ENCODE measurements around the gene VENTX. TPM values are rescaled to one million over a fixed set of nuclear protein-coding genes. Genes with fewer than 3 reads are reported as not detected.

The VENTX gene
- polyA plus RNA-seq, 3 donors from 2014 or later, result 0.24 TPM; not detected in 2

DNA sequence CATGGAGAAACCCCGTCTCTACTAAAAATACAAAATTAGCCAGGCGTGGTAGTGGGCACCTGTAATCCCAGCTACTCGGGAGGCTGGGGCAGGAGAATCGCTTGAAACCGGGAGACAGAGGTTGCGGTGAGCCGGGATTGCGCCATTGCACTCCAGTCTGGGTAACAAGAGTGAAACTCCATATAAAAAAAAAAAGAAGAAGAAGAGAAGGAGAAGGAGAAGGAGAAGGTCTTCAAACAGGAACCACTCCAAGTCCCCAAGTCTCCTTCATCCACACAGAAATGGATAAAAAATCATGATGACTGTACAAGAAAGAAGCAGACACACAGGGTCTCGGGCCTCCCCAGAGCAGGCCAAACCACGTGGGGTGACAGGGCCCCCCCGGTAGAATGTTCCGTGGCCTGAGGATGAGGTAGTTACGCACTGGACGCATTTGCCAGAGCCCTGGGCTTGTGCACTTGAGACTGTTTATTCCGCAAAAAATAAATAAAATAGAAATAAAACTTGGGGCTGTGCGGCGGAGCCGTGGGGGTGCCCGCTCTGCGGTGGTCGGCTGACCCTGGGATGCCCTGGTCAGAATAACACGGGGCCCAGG lies 15.8 kb downstream of the VENTX start:
- Mint-ChIP-seq H3K27ac (no peak overlapping the region), H3K9me3 (no peaks in the 10 kb centered on the region), H3K36me3 (no peaks in the 10 kb centered on the region), H3K4me1 (peaks cover 15 to 17% of the 10 kb centered on the region in 2 donors), H3K4me3 (no peak overlapping the region), H3K27me3 (ENCODE audit: low read depth in 3 of 3) (peaks cover 2 to 7% (median 3%) of the 10 kb centered on the region in 3 donors)
- no peak for DNase-seq

DNA sequence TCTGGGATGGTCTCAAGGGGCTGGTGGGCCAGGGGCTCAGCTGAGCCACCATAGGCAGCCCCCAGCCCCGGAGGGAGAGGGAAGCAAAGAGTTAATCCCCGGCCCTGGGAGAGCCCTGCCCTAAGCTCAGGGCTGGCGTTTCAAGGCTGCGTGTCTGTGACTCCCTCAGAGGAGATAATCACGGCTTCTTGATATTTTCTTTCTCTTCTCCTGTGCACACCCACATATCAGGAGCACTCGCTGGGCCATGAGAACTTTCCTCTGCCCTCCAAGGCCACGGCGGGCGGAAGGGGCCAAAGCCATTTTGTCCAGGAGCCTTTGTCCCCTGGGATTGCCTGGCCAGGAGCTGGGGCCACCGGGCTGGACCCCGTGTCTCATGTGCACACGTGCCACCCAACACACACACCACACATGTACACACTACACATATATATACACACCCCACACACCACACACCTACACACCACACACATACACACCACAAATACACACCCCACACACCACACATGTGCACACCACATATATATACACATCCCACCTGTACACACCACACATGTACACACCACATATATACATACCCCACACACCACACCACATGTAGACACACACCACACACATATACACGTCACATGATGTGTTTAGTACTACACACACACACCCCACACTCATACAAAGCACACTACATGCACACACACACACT lies 16.9 kb downstream of the VENTX start:
- H3K4me3 Mint-ChIP-seq, result no peak overlapping the region
- peak overlapping the region in 1 of 6 donors; percentile 33 for H3K27ac Mint-ChIP-seq
- DNase-seq, result no peak
- H3K9me3 Mint-ChIP-seq, result no peaks in the 10 kb centered on the region
- H3K4me1 Mint-ChIP-seq, result peaks cover 23 to 24% of the 10 kb centered on the region in 2 donors
- H3K27me3 Mint-ChIP-seq (ENCODE audit: low read depth in 3 of 3), result peaks cover 5 to 11% (median 5%) of the 10 kb centered on the region in 3 donors
- H3K36me3 Mint-ChIP-seq, result no peaks in the 10 kb centered on the region

DNA sequence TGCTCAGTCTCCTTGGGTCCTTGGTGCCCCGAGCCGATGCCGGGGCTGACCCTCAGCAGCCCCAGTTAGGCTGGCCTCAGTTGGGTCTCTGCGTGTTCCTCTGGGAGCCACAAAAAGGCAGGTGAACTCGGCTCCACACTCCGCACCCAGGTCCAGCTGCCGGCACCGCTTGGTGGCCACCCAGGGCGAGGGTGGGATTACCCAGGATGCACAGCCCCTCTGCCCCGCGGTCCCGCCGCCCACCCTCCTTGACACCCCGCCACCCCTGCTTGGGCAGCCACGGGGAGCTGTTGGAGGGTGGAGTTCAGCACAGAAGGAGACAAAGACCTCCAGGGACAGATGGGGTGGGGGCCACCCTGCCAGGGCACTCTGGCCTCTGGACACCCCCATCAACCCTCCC lies 17.7 kb downstream of the VENTX start:
- no peaks in the 10 kb centered on the region for H3K36me3 Mint-ChIP-seq
- no peaks in the 10 kb centered on the region for H3K9me3 Mint-ChIP-seq
- H3K4me1 Mint-ChIP-seq, result peaks cover 31 to 32% of the 10 kb centered on the region in 2 donors
- DNase-seq, result no peak
- H3K4me3 Mint-ChIP-seq, result no peak overlapping the region
- H3K27ac Mint-ChIP-seq, result no peak overlapping the region
- peaks cover 5 to 13% (median 5%) of the 10 kb centered on the region in 3 donors for H3K27me3 Mint-ChIP-seq (ENCODE audit: low read depth in 3 of 3)

DNA sequence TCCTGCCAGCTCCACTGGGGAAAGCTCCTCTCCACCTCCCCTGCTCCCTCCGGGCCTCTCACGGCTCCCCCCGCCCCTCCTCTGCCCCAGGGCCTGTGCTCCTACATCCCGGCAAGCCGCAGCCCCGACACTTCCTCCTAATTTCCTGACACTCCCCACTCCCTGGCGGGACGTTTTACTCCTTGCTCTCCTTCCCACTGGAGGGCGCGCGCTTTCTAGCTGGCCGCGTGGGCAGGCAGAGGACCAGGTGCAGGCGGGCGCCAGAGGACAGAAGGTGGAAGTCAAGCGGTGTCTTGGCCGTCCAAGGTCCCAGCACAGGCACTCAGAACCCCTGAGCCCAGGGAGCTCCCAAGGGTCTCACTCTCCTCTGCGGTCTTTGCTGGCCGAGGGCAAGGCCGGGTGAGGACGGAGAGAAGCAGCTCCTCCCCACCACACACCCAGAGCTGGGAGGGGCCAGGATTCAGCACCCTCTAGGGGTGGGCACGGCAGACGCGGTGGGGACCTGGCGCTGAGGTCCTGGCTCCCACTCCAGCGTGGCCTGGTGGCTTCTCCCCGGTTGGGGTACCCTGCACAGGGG lies 19.9 kb downstream of the VENTX start:
- H3K27ac Mint-ChIP-seq, result peak overlapping the region in 5 of 6 donors; percentile 36 to 77 (median 46)
- H3K36me3 Mint-ChIP-seq, result no peaks in the 10 kb centered on the region
- peak; percentile 24 to 43 (median 33) for DNase-seq
- H3K4me3 Mint-ChIP-seq, result peak overlapping the region in 4 of 5 donors; percentile 38 to 63 (median 56)
- H3K9me3 Mint-ChIP-seq, result no peaks in the 10 kb centered on the region
- H3K4me1 Mint-ChIP-seq, result peaks cover 46 to 47% of the 10 kb centered on the region in 2 donors
- H3K27me3 Mint-ChIP-seq (ENCODE audit: low read depth in 3 of 3), result peaks cover 3 to 17% (median 8%) of the 10 kb centered on the region in 3 donors

DNA sequence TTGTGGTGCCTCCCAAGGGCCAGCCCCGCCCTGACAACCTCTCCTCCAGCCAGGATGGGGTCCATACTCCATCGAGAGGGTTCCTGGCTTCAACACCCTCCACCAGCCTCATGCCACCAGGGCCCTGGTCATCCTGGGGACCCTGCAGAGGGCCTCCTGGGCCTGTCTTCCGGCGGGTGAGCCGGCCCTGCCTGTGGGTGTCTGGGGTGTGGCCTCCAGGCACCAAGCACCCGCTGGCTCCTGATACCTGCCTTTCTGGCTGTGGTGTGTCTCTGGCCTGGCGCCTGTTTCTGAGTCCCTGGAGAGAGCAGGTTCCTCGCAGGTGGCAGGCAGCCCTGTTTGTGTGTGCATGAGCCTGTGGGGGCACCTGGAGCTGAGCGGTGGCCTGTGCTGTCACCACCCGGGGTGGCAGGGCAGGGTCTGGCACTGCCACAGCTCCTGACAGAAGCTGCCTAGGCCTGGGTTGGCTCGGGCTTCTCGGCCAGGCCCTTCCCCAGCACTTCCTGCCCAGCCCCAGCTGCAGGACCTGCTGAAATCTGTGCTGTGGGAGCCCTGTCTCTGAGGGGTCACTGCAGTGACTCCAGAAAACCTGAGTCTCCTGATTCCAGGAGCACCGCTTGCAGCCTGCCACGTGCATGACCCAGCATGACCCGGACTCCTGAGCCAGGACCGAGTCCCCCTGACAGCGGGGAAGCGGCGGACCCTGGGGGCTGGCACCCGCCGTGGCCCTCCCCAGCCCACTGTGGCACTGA lies 20.6 kb downstream of the VENTX start:
- Mint-ChIP-seq H3K4me1 (peaks cover 52 to 54% of the 10 kb centered on the region in 2 donors), H3K27me3 (ENCODE audit: low read depth in 3 of 3) (peaks cover 3 to 17% (median 8%) of the 10 kb centered on the region in 3 donors), H3K9me3 (no peaks in the 10 kb centered on the region), H3K36me3 (no peaks in the 10 kb centered on the region), H3K27ac (peak overlapping the region; percentile 37 to 72 (median 60)), H3K4me3 (peak overlapping the region in 4 of 5 donors; percentile 27 to 63 (median 48))
- DNase-seq, result peak in 2 of 3 donors; percentile 30 to 34

DNA sequence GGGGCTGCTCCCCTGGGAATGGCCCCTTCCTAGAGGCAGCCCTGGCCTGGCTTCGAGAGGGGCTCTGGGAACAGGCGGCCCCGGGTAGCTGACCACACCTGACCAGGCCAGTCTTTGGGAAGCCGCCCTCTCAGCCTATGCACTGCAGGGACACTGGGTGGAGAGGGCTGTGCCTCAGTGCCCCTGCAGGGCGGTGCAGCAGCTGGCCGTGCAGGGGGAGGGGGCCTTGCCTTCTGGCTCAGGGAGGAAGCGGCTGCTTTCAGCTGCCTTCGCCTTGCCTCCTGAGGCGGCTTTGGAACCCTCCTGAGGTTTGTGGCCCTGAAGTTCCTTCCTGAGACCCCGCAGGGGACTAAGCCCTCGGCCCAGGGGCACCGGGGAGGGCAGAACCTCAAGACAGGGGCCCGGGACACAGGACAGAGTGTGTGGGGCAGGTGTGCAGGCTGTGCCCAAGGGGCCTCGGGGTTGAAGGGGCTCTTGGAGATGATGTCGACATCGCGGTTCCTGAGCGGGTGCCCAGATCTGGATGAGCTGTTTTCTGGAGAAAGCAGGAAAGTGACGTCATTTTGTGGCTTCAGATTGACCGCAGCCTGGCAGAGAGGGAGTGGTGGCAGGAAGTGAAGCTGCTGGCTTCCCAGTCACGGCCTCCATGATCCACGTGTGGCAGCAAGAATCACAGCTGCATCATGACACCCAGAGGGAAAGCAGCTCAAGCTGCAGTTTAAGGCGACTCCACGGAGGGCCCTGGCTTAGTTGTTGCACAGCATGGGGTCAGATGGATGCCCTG lies 21.4 kb downstream of the VENTX start:
- Mint-ChIP-seq H3K4me1 (peaks cover 58 to 61% of the 10 kb centered on the region in 2 donors), H3K4me3 (peak overlapping the region; percentile 44 to 64 (median 55)), H3K36me3 (no peaks in the 10 kb centered on the region), H3K27me3 (ENCODE audit: low read depth in 3 of 3) (peaks cover 3 to 17% (median 8%) of the 10 kb centered on the region in 3 donors), H3K9me3 (no peaks in the 10 kb centered on the region), H3K27ac (peak overlapping the region; percentile 71 to 89 (median 86))
- peak; percentile 59 to 65 (median 61) for DNase-seq

DNA sequence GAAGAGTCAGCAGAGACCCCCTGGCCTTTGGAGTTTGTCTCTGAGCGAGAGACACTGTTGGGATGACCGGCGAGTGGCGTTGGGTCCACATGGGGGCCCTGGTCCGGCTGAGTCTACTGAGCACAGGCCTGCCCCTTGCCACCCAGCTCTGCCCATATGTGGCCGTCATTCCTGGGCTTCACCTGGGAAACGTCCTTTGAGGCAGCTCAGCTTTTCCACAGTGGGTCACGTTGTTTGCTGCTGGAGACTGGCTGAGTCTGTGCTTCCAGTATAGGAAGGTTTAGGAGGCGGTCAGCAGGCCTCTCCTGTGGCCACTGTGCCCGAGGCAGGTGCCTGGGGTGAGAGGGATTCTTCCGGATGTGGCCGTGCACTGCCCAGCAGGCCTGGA lies 21.9 kb downstream of the VENTX start:
- Mint-ChIP-seq H3K27ac (peak overlapping the region; percentile 71 to 89 (median 86)), H3K9me3 (no peaks in the 10 kb centered on the region), H3K4me1 (peaks cover 64 to 66% of the 10 kb centered on the region in 2 donors), H3K27me3 (ENCODE audit: low read depth in 3 of 3) (peaks cover 5 to 18% (median 6%) of the 10 kb centered on the region in 3 donors), H3K4me3 (peak overlapping the region; percentile 44 to 64 (median 55)), H3K36me3 (no peaks in the 10 kb centered on the region)
- DNase-seq, result no peak

DNA sequence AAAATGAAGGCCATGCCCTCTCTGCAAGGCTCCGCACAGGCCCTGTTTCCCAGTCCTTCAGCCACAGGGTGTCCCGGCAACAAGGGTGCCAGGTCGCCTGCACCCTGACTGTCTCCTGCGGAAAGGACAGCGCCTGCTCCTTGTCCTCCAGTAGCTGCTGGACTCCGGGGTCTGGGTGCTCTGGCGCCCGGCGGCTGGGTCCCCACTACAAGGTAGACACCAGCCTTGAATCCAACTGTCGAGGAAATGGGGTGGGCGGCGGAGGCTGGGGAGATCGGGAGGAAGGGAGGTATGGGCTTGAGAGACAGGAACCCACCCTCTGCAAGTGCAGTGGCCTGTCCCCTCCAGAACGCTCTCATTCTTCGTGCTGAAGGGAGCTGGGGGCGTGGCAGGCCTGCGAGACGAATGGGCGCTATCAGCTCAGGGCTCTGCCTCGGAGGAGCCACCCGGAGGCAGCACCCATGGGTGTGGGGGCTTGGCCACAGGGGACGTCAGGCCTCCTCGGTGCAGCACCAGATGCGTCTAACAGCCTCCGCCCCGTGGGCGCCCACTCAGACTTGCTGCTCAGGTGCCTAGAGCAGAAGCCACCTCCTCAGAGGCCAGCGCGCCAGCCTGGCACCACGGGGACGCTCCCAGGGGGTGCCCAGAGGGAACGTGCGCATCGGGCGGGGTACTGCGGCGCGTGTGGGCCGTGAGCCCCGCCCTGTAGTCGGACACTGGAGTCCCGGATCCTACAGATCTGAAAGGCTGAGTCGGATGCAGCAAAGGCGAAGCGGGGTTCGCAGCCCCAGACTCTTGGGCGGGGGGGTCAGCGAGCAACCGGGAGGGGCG lies 23.5 kb downstream of the VENTX start:
- H3K27me3 Mint-ChIP-seq (ENCODE audit: low read depth in 3 of 3), result peaks cover 5 to 17% (median 6%) of the 10 kb centered on the region in 3 donors
- H3K4me1 Mint-ChIP-seq, result peaks cover 74 to 79% of the 10 kb centered on the region in 2 donors
- H3K4me3 Mint-ChIP-seq, result peak overlapping the region; percentile 62 to 81 (median 65)
- peak; percentile 74 to 75 (median 75) for DNase-seq
- H3K27ac Mint-ChIP-seq, result peak overlapping the region in 5 of 6 donors; percentile 23 to 88 (median 74)
- peaks cover 0 to 6% (median 6%) of the 10 kb centered on the region in 3 donors for H3K36me3 Mint-ChIP-seq
- no peaks in the 10 kb centered on the region for H3K9me3 Mint-ChIP-seq

DNA sequence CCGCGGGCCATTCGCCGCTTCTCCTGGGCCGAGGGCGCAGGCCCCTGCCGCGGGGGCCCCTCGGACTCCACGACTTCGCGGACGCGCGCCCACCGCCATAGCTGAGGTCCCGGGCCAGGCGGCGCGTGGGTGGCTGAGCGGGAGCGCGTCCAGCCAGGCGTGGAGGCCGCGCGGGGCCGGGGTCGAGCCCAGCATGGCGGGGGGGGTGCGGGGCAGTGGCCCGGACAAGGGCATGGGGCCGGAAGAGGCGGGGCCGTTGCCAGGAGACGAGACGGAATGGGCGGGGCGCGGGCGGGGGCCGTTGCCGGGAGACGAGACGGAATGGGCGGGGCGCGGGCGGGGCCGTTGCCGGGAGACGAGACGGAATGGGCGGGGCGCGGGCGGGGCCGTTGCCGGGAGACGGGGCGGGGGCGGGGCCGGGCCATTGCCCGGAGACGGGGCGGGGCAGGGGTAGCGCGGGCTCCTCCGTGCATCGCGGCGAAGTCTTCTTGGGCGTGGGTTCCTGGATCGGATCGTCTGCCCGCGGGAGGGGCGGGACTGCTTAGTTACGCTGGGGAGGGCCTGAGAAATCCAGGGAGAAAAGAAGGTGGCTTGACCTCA lies 24.2 kb downstream of the VENTX start:
- Mint-ChIP-seq H3K36me3 (peaks cover 0 to 6% (median 6%) of the 10 kb centered on the region in 3 donors), H3K27me3 (ENCODE audit: low read depth in 3 of 3) (peaks cover 5 to 17% (median 6%) of the 10 kb centered on the region in 3 donors), H3K27ac (peak overlapping the region in 5 of 6 donors; percentile 23 to 88 (median 82)), H3K9me3 (no peaks in the 10 kb centered on the region), H3K4me3 (peak overlapping the region; percentile 72 to 81 (median 76)), H3K4me1 (peaks cover 75 to 79% of the 10 kb centered on the region in 2 donors)
- DNase-seq, result peak; percentile 70 to 74 (median 71)

DNA sequence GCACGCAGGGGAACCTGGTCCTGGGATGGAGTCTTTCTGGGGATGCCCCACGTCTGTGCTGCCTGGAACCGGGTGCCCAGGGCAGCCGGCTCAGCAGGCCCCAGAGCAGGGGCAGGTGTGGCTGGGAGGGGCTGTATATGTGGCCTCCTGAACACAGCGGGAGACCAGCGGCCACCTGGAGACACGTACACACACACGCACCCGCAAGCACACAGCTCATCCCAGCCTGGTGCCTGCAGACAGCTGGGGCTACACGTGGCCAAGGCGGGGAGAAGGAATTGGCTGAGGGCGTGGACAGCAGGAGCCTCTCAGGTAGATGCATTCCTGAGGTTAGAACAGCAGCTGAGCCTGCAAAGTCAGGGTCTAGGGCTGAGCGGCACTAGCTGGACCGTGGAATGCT lies 25.0 kb downstream of the VENTX start:
- peaks cover 5 to 17% (median 6%) of the 10 kb centered on the region in 3 donors for H3K27me3 Mint-ChIP-seq (ENCODE audit: low read depth in 3 of 3)
- peak overlapping the region in 4 of 5 donors; percentile 75 to 81 (median 78) for H3K4me3 Mint-ChIP-seq
- peak overlapping the region in 5 of 6 donors; percentile 36 to 84 (median 55) for H3K27ac Mint-ChIP-seq
- peaks cover 66 to 71% of the 10 kb centered on the region in 2 donors for H3K4me1 Mint-ChIP-seq
- DNase-seq, result no peak
- no peaks in the 10 kb centered on the region for H3K9me3 Mint-ChIP-seq
- peaks cover 0 to 6% (median 6%) of the 10 kb centered on the region in 3 donors for H3K36me3 Mint-ChIP-seq

DNA sequence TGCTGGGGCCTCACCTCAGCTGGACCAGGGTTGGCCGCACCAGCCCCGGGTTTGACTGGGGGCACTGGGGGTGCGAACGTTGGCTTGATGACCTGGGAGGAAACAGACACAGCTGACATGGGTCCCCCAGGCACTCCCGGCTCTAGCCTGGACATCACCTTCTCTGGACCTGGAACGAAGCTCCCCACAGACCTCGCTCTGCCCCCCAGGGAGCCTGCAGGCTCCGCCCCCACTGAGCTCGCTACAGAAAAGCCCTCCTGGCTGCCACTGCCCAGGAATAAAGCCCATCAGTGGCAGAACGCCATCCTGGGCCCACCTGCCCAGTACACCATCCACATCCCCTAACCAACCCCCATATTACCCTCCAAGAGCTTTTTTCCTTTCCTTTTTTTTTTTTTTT lies 26.0 kb downstream of the VENTX start:
- peak overlapping the region in 2 of 5 donors; percentile 40 to 47 for H3K4me3 Mint-ChIP-seq
- peak overlapping the region in 3 of 6 donors; percentile 62 to 78 (median 64) for H3K27ac Mint-ChIP-seq
- peaks cover 59 to 63% of the 10 kb centered on the region in 2 donors for H3K4me1 Mint-ChIP-seq
- no peak for DNase-seq
- peaks cover 5 to 17% (median 6%) of the 10 kb centered on the region in 3 donors for H3K27me3 Mint-ChIP-seq (ENCODE audit: low read depth in 3 of 3)
- H3K36me3 Mint-ChIP-seq, result peaks cover 0 to 6% (median 6%) of the 10 kb centered on the region in 3 donors
- no peaks in the 10 kb centered on the region for H3K9me3 Mint-ChIP-seq
